Naive thymus-derived CD4-positive, alpha-beta T cell (primary cell): ENCODE measurements around the gene LDLRAD4. TPM values are rescaled to one million over a fixed set of nuclear protein-coding genes. Genes with fewer than 3 reads are reported as not detected.
A peak's percentile ranks its signal among the peaks of the same experiment; 100 is the strongest.

Source experiments
- ATAC-seq: fragments of 150-1000 bp; cut with Tn5 transposase; 2 replicates; pipeline ENCODE4 v1.10.0; 2021; ENCODE audit warnings: mild to moderate bottlenecking, moderate library complexity
- CTCF ChIA-PET: fragments of 350-600 bp; sonication (Branson Sonifier 250); formaldehyde crosslinking; loops from one replicate; lab custom pipeline; 2021; ENCODE audit warnings: antibody characterized with exemption; lab: Charles Lee
- POLR2A ChIA-PET: fragments of 350-600 bp; sonication (Branson Sonifier 250); formaldehyde crosslinking; loops from one replicate; lab custom pipeline; 2021; ENCODE audit warnings: antibody characterized with exemption, inconsistent platforms; lab: Charles Lee
- DNase-seq, 9 donors: peaks; one replicate each; pipeline versions ENCODE4 v3.0.0 to v3.0.0-alpha.2; 2020 to 2022; ENCODE audit warnings: mixed read lengths in 1 of 9
- H3K27ac ChIP-seq: one replicate; pipeline ENCODE4 v1.7.0; 2013; ENCODE audit warnings: mild to moderate bottlenecking, low read depth, low read length, moderate library complexity
- H3K27me3 ChIP-seq, 2 donors: one replicate each; pipeline ENCODE4 v1.7.0; 2013; ENCODE audit warnings: low read length in 2 of 2, mild to moderate bottlenecking in 2 of 2, moderate library complexity in 2 of 2; ENCODE audit not compliant: control insufficient read depth in 2 of 2, insufficient read depth in 2 of 2
- H3K36me3 ChIP-seq, 3 experiments: 1 replicate in 2 of 3; 2 replicates in 1 of 3; pipeline ENCODE4 v1.7.0; 2013; ENCODE audit warnings: low read length in 3 of 3, mild to moderate bottlenecking in 3 of 3, moderate library complexity in 1 of 3; ENCODE audit not compliant: insufficient read depth in 3 of 3, control insufficient read depth in 2 of 3
- H3K4me1 ChIP-seq, 2 donors: one replicate each; pipeline ENCODE4 v1.7.0; 2013; ENCODE audit warnings: low read length in 2 of 2, mild to moderate bottlenecking in 2 of 2, moderate library complexity in 1 of 2; ENCODE audit not compliant: control insufficient read depth in 2 of 2, insufficient read depth in 2 of 2
- H3K4me3 ChIP-seq: 2 replicates; pipeline ENCODE4 v1.7.0; 2013; ENCODE audit warnings: mild to moderate bottlenecking, low read length
- H3K9me3 ChIP-seq, 3 experiments: 1 replicate in 2 of 3; 2 replicates in 1 of 3; pipeline ENCODE4 v1.7.0; 2013; ENCODE audit warnings: low read length in 3 of 3; ENCODE audit not compliant: control insufficient read depth in 2 of 3
- H3K27ac Mint-ChIP-seq, 9 donors: one replicate each; pipeline ENCODE4 v1.8.0; 2020 to 2022; ENCODE audit warnings: mixed read lengths in 9 of 9, mild to moderate bottlenecking in 8 of 9, moderate library complexity in 5 of 9, inconsistent platforms in 2 of 9
- H3K27me3 Mint-ChIP-seq, 5 donors: one replicate each; pipeline ENCODE4 v1.8.0; 2021 to 2022; ENCODE audit warnings: mixed read lengths in 5 of 5, mild to moderate bottlenecking in 1 of 5
- H3K36me3 Mint-ChIP-seq, 5 donors: one replicate each; pipeline ENCODE4 v1.8.0; 2020 to 2022; ENCODE audit warnings: mixed read lengths in 5 of 5, mild to moderate bottlenecking in 3 of 5, inconsistent platforms in 1 of 5
- H3K4me1 Mint-ChIP-seq, 7 donors: one replicate each; pipeline ENCODE4 v1.8.0; 2020 to 2022; ENCODE audit warnings: mixed read lengths in 7 of 7, mild to moderate bottlenecking in 3 of 7, inconsistent platforms in 1 of 7
- H3K4me3 Mint-ChIP-seq, 10 donors: one replicate each; pipeline ENCODE4 v1.8.0; 2020 to 2022; ENCODE audit warnings: mild to moderate bottlenecking in 10 of 10, mixed read lengths in 10 of 10, moderate library complexity in 6 of 10, inconsistent platforms in 2 of 10
- H3K9me3 Mint-ChIP-seq, 11 donors: one replicate each; pipeline ENCODE4 v1.8.0; 2020 to 2022; ENCODE audit warnings: mixed read lengths in 11 of 11, mild to moderate bottlenecking in 4 of 11, inconsistent platforms in 1 of 11, moderate library complexity in 1 of 11
- intact Hi-C, 2 donors: fragments of 100-400 bp; cut with micrococcal nuclease; formaldehyde crosslinking; loops; one replicate each; pipeline ENCODE4 v1.15.1; 2023
- polyA plus RNA-seq, 2 donors: library from polyadenylated mRNA; unstranded; fragments of 300-500 nt; fragmentation: Illumina TruSeq; gene quantifications; one replicate each; pipeline ENCODE4 v1.2.3, GENCODE V29; 2021
- total RNA-seq, 6 experiments: library from RNA in 5 of 6; stranded (reverse) in 5 of 6; gene quantifications; 1 replicate in 5 of 6; 2 replicates in 1 of 6; pipeline ENCODE4 v1.2.3 and lab custom pipeline; 2021 to 2026

LDLRAD4 gene
- total and polyA plus RNA-seq, 7 experiments from 2014 or later, result 13.0 to 84.3 (median 53.7) TPM

DNA sequence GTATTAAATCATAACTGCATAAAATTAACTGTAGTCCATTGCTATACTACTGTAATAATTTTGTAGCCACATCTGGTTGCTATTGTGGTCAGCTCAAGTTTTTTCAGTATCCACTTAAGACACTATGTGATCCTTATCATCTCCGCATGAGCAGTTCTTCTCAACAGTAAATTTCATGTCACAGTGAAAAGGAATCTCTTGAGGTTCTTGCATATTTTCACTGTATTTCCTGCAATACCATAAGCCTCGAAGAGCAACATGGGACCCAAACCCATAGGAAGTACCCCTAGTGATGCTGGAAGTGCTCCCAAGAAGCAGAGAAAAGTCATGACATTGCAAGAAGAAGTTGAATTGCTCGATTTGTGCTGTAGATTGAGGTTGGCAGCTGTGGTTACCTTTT, 86.7 kb downstream of the LDLRAD4 start:
- H3K4me3 Mint-ChIP-seq, result no peak overlapping the region
- peak overlapping the region in 2 of 9 donors; percentile 51 to 52 for H3K27ac Mint-ChIP-seq
- ChIA-PET POLR2A (interaction anchor here (0.9 kb wide), 1 partner anchor 242 kb away, joined by 3 read pairs; no protein-coding TSS in a partner anchor), CTCF (no interaction called here)
- ATAC-seq, result no peak
- DNase-seq, result no peak
- no peaks in the 10 kb centered on the region for H3K27me3 ChIP-seq
- peaks cover 8 to 67% (median 45%) of the 10 kb centered on the region in 7 donors for H3K4me1 Mint-ChIP-seq
- H3K9me3 Mint-ChIP-seq, result peaks cover 0 to 10% (median 5%) of the 10 kb centered on the region in 11 donors
- no peaks in the 10 kb centered on the region for H3K9me3 ChIP-seq
- peaks cover 0 to 14% of the 10 kb centered on the region in 2 donors for H3K4me1 ChIP-seq
- no peak overlapping the region for H3K27ac ChIP-seq
- H3K27me3 Mint-ChIP-seq, result no peaks in the 10 kb centered on the region
- intact Hi-C loops, result loop anchor here in 1 of 2 donors (5.0 kb wide), 1 partner anchor 88 kb away; the partner anchor contains the start of gene LDLRAD4
- no peak overlapping the region for H3K4me3 ChIP-seq
- H3K36me3 ChIP-seq, result no peaks in the 10 kb centered on the region
- H3K36me3 Mint-ChIP-seq, result peaks cover 0 to 18% (median 8%) of the 10 kb centered on the region in 5 donors

DNA sequence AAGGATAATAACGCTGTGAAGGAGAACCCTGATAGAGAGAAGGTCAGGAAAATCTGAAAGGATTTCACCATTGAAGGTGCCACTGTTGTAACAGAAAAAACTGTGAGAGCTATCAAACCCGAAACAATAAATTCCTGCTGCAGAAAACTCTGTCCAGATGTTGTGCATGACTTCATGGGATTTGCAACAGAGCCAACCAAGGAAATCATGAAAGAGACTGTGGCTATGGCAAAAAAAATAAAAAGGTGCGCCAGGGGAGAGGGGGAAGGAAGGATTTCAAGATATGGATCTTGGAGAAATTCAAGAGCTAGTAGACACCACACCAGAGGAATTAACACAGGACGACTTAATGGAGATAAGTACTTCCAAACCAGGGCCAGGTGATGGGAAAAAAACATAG, 88.0 kb downstream of the LDLRAD4 start:
- Mint-ChIP-seq H3K27ac (peak overlapping the region in 1 of 9 donors; percentile 23), H3K4me3 (no peak overlapping the region), H3K27me3 (no peaks in the 10 kb centered on the region), H3K9me3 (peaks cover 0 to 10% (median 5%) of the 10 kb centered on the region in 11 donors), H3K36me3 (peaks cover 0 to 18% (median 9%) of the 10 kb centered on the region in 5 donors), H3K4me1 (peaks cover 5 to 70% (median 45%) of the 10 kb centered on the region in 7 donors)
- no peaks in the 10 kb centered on the region for H3K27me3 ChIP-seq
- peaks cover 0 to 14% of the 10 kb centered on the region in 2 donors for H3K4me1 ChIP-seq
- H3K9me3 ChIP-seq, result no peaks in the 10 kb centered on the region
- DNase-seq (no peak), ATAC-seq (no peak)
- no peak overlapping the region for H3K4me3 ChIP-seq
- H3K36me3 ChIP-seq, result no peaks in the 10 kb centered on the region
- CTCF ChIA-PET, result no interaction called here
- no peak overlapping the region for H3K27ac ChIP-seq
- POLR2A ChIA-PET, result interaction anchor here (0.7 kb wide), 1 partner anchor 10 kb away, joined by 3 read pairs; no protein-coding TSS in a partner anchor
- intact Hi-C loops, result loop anchor here in 1 of 2 donors (5.0 kb wide), 1 partner anchor 89 kb away; the partner anchor contains the start of gene LDLRAD4

DNA sequence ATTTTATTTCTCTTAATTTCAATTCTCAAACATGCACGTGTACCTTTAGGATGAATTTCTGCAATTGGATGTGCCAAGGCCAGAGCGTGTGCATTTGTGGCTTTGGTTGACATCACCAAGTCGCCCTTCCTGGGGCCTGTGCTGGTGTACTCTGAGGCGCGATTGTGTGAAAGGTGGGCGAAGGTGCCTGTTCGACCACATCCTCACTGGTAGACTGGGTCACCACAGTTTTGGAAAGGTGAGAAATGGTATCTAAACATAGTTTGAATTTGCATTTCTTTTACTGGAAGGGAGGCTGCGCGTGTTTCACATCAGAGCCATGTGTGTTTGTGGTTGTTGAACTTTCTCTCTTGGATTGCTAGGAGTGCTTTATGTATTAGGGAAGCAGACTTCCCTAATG, 89.8 kb downstream of the LDLRAD4 start:
- H3K36me3 Mint-ChIP-seq, result peaks cover 0 to 25% (median 9%) of the 10 kb centered on the region in 5 donors
- no peak overlapping the region for H3K27ac ChIP-seq
- ATAC-seq (peak; percentile 32), DNase-seq (no peak)
- no peaks in the 10 kb centered on the region for H3K27me3 Mint-ChIP-seq
- H3K4me3 Mint-ChIP-seq, result peak overlapping the region in 1 of 10 donors; percentile 0
- no peaks in the 10 kb centered on the region for H3K9me3 ChIP-seq
- no peak overlapping the region for H3K4me3 ChIP-seq
- ChIA-PET POLR2A (no interaction called here), CTCF (no interaction called here)
- no peaks in the 10 kb centered on the region for H3K36me3 ChIP-seq
- intact Hi-C loops, result loop anchor here in 1 of 2 donors (5.0 kb wide), 1 partner anchor 91 kb away; the partner anchor contains the start of gene LDLRAD4
- peaks cover 0 to 10% (median 5%) of the 10 kb centered on the region in 11 donors for H3K9me3 Mint-ChIP-seq
- no peaks in the 10 kb centered on the region for H3K27me3 ChIP-seq
- peaks cover 10 to 68% (median 44%) of the 10 kb centered on the region in 7 donors for H3K4me1 Mint-ChIP-seq
- H3K4me1 ChIP-seq, result peaks cover 0 to 16% of the 10 kb centered on the region in 2 donors
- peak overlapping the region in 7 of 9 donors; percentile 5 to 71 (median 36) for H3K27ac Mint-ChIP-seq

DNA sequence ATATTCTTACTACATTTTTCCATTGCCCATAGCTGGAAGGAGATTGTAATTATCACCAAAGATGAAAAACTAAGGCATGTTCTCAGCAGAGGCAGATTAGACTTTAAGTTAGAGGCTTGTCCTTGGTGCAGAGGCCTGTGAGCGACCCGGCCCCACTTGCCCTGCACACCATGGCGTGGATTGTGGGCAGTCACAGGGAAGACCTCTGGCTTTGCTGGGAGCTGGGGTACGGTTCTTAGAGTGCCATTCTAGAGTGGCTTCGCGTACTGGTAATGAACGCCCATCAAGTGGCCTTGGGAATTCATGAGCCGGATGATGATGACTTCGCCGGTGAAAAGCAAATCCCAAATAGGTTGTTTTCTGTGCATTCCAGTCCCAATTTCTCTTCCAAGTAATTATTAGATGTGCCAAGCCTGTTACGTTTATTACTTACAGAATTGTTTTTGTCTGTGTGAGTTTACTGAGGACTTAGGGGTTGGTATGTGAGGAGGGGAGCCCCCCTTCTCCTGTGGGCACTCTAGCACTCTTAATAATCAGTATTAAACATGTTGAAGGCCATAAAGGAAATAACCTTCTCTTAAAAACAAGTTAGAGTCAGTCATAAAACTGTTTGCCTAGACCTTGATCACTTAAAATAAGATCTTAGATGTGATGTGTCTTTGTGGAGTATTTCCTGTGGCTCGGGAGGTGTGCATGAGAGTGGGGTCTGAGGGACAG, 90.6 kb downstream of the LDLRAD4 start:
- H3K27ac Mint-ChIP-seq, result peak overlapping the region in 8 of 9 donors; percentile 9 to 83 (median 52)

DNA sequence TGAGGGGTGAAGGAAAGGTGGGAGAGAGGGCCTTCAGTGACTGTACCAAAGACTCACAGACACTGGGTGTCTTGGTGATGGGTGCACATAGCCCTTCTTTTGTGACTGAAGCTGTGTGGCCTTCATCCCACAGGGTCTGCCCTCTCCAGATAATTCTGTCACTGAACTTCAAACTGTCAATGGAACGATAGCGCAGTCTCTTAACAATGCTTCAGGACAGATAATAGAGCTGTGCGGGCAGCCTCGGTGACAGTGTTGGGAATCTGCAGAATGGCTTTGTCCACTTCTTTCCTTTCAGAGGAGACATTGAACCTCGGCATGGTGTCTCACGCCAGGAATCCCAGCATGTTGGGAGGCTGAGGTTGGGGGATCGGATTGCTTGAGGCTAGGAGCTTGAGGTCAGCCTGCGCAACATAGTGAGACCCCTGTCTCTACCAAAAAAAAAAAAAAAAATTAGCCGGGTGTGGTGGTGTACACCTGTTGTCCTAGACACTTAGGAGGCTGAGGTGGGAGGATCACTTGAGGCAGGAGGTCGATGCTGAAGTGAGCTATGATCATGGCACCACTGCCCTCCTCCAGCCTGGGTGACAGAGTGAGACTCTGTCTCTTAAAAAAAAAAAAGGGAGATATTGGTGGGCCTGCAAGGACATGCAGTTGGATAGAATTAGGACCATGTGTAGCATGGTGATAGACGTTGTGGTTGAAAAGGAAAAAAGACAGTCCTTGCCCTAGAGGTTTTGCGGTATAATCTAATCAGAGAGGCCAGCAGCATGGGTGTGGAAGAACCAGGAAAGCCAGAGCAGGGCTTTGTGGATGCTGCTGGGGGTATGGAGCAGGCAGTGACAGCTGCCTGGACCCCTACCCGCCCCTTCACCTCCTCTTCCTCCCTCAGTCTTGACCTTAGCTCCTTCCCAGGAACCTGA, 91.4 kb downstream of the LDLRAD4 start:
- peaks cover 0 to 17% of the 10 kb centered on the region in 2 donors for H3K4me1 ChIP-seq
- no peak for DNase-seq
- no peaks in the 10 kb centered on the region for H3K27me3 Mint-ChIP-seq
- no peaks in the 10 kb centered on the region for H3K27me3 ChIP-seq
- ATAC-seq, result no peak
- no peaks in the 10 kb centered on the region for H3K9me3 ChIP-seq
- peaks cover 21 to 74% (median 51%) of the 10 kb centered on the region in 7 donors for H3K4me1 Mint-ChIP-seq
- H3K4me3 Mint-ChIP-seq, result no peak overlapping the region
- CTCF ChIA-PET, result interaction anchor here (0.6 kb wide), 1 partner anchor 130 kb away, joined by 4 read pairs; no protein-coding TSS in a partner anchor
- H3K27ac Mint-ChIP-seq, result peak overlapping the region in 8 of 9 donors; percentile 9 to 85 (median 58)
- H3K4me3 ChIP-seq, result no peak overlapping the region
- H3K27ac ChIP-seq, result no peak overlapping the region
- POLR2A ChIA-PET, result interaction anchor here (0.6 to 1.0 kb wide), 2 partner anchors 9 to 155 kb away, joined by 3 read pairs; no protein-coding TSS in a partner anchor
- H3K36me3 Mint-ChIP-seq, result peaks cover 0 to 32% (median 14%) of the 10 kb centered on the region in 5 donors
- intact Hi-C loops, result loop anchor here in 1 of 2 donors (5.0 kb wide), 1 partner anchor 93 kb away; the partner anchor contains the start of gene LDLRAD4
- no peaks in the 10 kb centered on the region for H3K36me3 ChIP-seq
- H3K9me3 Mint-ChIP-seq, result peaks cover 0 to 16% (median 9%) of the 10 kb centered on the region in 11 donors

More for the DNA sequence above, 90.6 kb downstream of the LDLRAD4 start:
- peaks cover 0 to 10% (median 5%) of the 10 kb centered on the region in 11 donors for H3K9me3 Mint-ChIP-seq
- Histone ChIP-seq H3K4me1 (peaks cover 0 to 16% of the 10 kb centered on the region in 2 donors), H3K36me3 (no peaks in the 10 kb centered on the region), H3K27ac (no peak overlapping the region), H3K4me3 (no peak overlapping the region), H3K27me3 (no peaks in the 10 kb centered on the region), H3K9me3 (no peaks in the 10 kb centered on the region)
- ChIA-PET POLR2A (no interaction called here), CTCF (no interaction called here)
- no peak for DNase-seq
- no peaks in the 10 kb centered on the region for H3K27me3 Mint-ChIP-seq
- H3K4me1 Mint-ChIP-seq, result peaks cover 16 to 68% (median 46%) of the 10 kb centered on the region in 7 donors
- no peak for ATAC-seq
- peaks cover 0 to 29% (median 9%) of the 10 kb centered on the region in 5 donors for H3K36me3 Mint-ChIP-seq
- intact Hi-C loops, result loop anchor here in 1 of 2 donors (5.0 kb wide), 1 partner anchor 92 kb away; the partner anchor contains the start of gene LDLRAD4
- no peak overlapping the region for H3K4me3 Mint-ChIP-seq

DNA sequence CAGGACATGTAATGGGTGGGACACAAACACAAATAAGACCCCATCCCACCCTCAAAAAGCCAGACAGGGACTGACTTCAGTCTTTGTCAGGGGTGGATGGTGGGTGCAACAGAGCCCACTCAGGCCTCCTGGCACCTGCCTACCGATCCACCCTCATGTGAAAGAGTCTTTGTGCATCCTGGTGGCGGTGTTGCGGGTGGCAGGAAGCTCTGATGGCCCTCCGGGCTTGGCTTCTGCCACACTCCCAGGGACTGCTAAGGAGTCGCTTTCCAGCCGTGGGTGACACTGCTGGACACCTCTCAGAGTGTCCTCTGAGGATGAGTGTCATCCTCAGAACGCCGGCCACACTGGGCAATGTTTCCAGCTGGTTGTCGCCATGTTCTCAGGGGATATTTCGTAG, 92.6 kb downstream of the LDLRAD4 start:
- Mint-ChIP-seq H3K27me3 (no peaks in the 10 kb centered on the region), H3K27ac (peak overlapping the region in 4 of 9 donors; percentile 50 to 63 (median 56)), H3K4me1 (peaks cover 21 to 66% (median 51%) of the 10 kb centered on the region in 7 donors), H3K36me3 (peaks cover 3 to 33% (median 13%) of the 10 kb centered on the region in 5 donors), H3K9me3 (peaks cover 0 to 20% (median 11%) of the 10 kb centered on the region in 11 donors), H3K4me3 (no peak overlapping the region)
- ChIA-PET POLR2A (no interaction called here), CTCF (no interaction called here)
- Histone ChIP-seq H3K9me3 (peaks cover 0 to 6% (median 0%) of the 10 kb centered on the region in 3 experiments), H3K4me3 (no peak overlapping the region), H3K36me3 (no peaks in the 10 kb centered on the region), H3K27me3 (no peaks in the 10 kb centered on the region), H3K4me1 (peaks cover 0 to 17% of the 10 kb centered on the region in 2 donors), H3K27ac (no peak overlapping the region)
- DNase-seq, result no peak
- ATAC-seq, result no peak
- intact Hi-C loops, result no loop called here
